HG03139 (cell line): ENCODE results near the gene PIWIL4.
A peak's percentile ranks its signal among the peaks of the same experiment; 100 is the strongest.
"Not testable (repeated sequence)": the region's sequence is repeated elsewhere in the genome, so short reads cannot be mapped to it uniquely, and the experiment has no call there.

Experiments used
- ATAC-seq: cut with Tn5 transposase; IDR thresholded peaks from one replicate; pipeline ENCODE4 v1.9.1; 2021; ENCODE audit not compliant: unreplicated experiment

Gene PIWIL4

GRCh38 chr11:94546886-94547285, 20.3 kb upstream of the PIWIL4 start:
- ATAC-seq = no peak

- no peak for ATAC-seq
These were observed 18.0 kb upstream of the PIWIL4 start for GRCh38 chr11:94549146-94549545.

GRCh38 chr11:94550513-94550912, 16.7 kb upstream of the PIWIL4 start:
- no peak for ATAC-seq

- ATAC-seq = no peak
These were observed 13.2 kb upstream of the PIWIL4 start for GRCh38 chr11:94553938-94554337.

DNA sequence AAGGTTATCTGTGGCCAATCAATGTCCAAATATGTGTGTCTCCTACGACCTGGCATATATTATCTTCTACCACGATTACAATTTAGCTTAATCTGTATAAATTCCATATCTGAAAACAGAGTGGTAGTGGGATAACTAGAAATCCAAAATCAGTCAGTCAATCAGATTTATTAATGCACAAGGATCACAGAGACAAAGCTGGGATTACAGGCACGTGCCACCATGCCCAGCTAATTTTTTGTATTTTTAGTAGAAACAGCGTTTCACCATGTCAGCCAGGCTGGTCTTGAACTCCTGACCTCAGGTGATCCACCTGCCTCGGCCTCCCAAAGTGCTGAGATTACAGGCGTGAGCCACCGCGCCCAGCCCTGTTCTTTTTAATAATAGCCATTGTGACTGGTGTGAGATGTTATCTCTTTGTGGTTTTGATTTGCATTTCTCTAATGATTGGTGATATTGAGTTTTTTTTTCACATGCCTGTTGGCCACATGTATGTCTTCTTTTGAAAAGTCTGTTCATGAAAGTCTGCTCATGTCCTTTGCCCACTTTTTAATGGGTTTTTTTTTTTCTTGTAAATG, 11.3 kb upstream of the PIWIL4 start:
- ATAC-seq = not testable (repeated sequence)

GRCh38 chr11:94557421-94557820, 9.7 kb upstream of the PIWIL4 start:
- ATAC-seq = no peak

GRCh38 chr11:94557992-94558391, 9.2 kb upstream of the PIWIL4 start:
- no peak for ATAC-seq

DNA sequence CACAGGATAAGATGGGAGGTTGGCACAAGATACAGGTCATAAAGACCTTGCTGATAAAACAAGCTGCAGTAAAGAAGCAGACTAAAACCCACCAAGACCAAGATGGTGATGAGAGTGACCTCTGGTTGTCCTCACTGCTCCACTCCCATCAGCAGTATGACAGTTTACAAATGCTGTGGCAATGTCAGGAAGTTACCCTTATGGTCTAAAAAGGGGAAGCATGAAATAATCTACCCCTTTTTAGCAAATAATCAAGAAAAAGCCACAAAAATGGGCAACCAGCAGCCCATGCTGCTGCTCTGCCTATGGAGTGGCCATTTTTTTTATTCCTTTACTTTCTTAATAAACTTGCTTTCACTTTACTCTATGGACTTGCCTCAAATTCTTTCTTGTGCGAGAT, 8.7 kb upstream of the PIWIL4 start:
- no peak for ATAC-seq

DNA sequence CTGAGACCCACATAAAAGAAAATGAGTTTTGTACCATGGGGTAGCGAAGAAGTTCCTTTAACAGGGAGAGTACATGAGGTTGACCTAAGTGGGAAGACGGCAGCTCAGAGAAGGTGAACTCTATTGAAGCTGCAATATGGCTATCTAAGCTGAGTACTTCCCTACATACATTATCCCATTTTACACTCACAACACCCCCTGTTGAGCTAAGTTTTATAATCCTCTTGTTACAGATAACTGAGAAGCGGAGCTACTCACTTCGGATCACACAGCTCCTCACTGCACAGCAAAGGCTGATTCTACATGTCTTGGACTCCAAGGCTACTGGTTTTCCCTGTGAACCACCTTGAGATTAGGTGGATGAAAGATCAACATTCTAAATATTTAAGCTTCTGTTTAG, 8.2 kb upstream of the PIWIL4 start:
- no peak for ATAC-seq

- ATAC-seq = no peak
These were observed 7.8 kb upstream of the PIWIL4 start for GRCh38 chr11:94559361-94559760.

DNA sequence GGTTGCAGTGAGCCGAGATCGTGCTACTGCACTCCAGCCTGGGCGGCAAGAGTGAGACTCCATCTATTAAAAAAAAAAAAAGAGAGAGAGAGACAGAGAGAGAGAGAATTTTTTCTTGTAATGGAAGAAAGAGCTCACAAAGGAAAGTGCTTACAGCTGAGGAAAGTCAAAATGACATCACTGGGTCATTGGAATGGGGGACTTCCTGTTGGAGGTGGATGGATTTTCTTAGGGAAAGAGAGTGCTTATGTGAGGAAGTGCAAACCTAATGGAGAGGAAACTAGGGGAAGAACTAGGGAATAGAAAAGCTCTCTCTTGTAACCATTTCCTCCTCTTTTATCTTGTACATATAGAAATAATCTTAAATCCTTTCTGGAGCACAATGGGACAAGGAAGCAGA, 6.3 kb upstream of the PIWIL4 start:
- ATAC-seq = no peak

DNA sequence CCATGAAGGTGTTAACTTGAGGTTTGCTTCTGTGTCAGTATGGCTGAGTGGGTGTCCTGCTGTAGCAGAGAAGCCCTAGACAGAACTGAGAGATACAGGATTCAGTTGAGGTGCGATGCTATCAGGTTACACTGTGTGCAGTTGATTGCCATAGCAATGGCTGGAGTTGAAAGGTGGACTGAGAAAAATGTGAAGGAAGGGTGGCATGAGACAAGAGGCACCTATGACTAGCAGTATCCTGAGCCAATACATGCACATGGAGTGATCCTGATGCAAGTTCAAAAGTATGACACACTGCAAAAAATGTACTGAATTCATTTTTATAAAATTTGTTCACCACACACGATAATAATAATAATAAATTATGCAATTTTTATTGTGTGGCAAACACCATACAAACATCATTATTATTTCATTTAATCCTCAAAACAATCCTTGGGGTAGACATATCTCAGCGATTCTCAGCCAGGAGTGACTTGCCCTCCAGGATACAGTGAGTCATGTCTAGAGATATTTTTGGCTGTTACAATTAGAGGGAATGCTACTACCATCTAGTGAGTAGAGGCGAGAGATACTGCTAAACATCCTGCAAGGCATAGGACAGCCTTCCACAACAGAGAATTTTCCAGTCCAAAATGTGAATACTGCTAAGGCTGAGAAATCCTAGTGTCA, 3.9 kb upstream of the PIWIL4 start:
- ATAC-seq = no peak

DNA sequence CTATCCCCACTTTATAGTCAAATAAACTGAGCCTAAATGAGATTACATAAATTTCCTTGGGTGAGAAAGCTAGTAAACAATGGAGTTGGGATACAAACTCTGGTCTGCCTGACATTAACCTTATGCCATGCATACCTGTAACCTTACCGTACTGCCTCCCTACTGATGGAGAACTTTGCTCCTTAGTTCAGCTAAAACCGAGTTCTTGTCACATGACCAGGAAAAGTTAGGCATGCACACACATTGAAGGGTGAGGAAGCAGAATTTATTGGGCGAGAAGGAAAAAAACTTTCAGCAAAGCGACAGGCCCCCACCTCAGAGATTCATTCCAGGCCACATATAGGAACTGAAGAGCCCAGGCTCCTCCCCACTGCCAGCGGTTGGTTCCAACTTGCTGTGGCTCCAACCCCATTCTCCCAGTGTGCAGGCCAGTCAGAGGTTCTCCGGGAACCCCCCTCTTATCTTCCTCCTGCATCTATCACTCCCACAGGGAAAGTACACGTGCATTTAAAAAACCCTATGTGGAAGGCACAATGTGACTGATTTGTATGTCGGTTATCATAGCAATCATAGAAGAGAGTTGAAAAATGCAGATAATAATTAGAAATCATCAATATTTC, 3.2 kb upstream of the PIWIL4 start:
- no peak for ATAC-seq

DNA sequence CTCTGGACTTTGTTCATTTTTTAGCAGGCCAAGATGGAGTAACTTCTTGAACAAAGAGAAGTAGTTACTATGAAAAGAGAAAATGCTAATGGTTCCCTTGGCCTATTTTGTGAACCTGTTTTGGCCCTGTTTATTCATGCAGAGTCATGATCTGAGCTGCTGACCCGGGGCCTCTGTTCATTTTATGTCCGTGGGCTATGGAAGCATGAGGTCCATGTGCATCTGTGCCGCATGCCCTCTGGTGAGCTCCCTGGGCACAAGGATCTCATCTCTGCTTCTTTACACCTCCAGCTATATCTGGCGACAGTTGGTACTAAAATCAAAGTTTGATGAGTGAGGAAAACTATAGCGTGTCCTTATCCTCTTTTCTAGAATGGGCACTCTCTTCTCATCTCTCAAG, 1.0 kb downstream of the PIWIL4 start:
- no peak for ATAC-seq

DNA sequence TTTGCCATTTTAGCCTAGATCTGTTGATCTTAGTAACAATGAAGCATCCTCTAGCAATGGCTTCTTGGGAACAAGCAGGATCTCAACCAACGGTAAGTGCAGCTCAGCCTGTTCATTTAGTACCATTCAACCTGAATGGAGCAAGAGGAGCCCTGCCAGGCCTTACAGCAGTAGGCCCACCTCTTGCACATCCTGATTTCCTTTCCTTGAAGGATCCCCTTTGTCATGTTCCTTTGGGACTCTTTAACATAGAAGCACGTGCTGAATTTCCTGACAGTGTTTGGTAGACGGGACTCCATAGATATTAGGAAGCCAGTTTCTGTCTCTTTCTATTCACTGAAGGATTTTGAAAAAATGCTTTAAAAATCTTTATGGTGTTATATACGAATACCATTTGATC, 1.5 kb downstream of the PIWIL4 start:
- no peak for ATAC-seq

GRCh38 chr11:94572975-94573374, 5.8 kb downstream of the PIWIL4 start:
- ATAC-seq = not testable (repeated sequence)

GRCh38 chr11:94574193-94574961, 7.2 kb downstream of the PIWIL4 start:
- no peak for ATAC-seq

GRCh38 chr11:94576306-94576705, 9.1 kb downstream of the PIWIL4 start:
- ATAC-seq = no peak

DNA sequence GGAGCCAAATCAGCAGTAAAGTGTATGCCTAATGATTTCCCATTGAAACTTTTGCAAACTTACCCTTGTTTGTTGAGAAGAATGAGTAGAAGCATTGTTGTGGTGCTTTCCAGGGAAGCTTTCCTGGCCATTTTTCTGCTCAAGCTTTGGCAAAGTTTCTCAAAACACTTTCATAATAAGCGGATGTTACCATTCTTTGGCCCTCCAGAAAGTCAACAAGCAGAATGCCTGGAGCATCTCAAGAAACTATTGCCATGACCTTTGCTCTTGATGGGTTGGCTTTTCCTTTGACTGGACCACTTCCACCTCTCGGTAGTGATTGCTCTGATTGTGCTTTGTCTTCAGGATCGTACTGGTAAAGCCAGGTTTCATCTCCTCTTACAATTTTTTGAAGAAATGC, 10.7 kb downstream of the PIWIL4 start:
- no peak for ATAC-seq

DNA sequence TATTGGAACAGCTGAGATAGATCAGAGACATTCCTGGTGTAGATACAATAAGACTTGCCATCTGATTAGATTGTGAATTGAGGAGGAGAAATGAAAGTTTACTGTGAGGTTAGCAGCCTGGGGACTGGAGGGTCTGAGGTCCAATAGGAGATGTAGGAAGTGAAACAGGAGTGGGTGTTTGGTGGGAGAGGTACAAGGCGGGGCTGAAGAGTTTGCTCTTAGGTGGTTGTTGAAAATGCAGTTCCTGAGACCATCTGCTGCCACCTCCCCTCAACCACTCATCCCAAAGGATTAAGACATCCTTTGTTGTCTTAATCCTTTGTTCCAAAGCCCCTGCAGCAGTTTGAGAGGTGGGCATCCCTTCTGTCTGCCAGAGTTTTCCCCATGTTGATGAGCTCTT, 14.8 kb downstream of the PIWIL4 start:
- ATAC-seq = peak; percentile 51

DNA sequence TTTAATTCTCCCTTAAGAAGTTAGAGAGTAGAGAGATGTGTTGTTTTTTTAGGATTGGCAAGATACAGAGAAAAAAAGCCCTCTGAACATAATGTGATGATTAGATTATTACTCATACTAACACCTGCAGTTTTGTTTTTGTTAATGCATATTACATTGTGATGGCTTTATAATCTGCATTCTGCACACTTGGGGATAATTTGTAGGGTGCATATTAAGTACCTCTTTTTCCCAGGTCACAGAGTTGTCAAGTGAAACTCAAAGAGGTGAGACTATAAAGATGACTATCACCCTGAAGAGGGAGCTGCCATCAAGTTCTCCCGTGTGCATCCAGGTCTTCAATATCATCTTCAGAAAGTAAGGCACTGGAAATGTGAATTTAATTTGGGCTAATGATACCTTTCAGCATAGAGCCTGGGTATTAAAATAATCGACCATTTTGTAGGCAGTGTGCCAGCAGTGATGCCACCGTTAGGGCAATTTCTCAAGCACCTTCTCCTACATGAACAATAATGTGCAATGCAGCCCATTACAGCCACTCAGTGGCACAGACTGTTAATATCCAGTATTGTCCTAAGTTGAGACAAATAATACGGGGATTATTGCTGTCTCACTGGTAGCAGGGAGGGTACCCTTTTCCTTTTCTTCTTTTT, 16.2 kb downstream of the PIWIL4 start:
- no peak for ATAC-seq
